Mucosa of descending colon (tissue), 3 donors: ENCODE data around the gene NPAS3. TPM values are rescaled to one million over a fixed set of nuclear protein-coding genes. Genes with fewer than 3 reads are reported as not detected.

ENCODE experiments used
- ATAC-seq: fragments of 200-7000 bp; cut with Tn5 transposase; one replicate; pipeline ENCODE4 v1.9.1; 2020; ENCODE audit warnings: mild to moderate bottlenecking, moderate library complexity
- DNase-seq, 3 donors: peaks; one replicate each; pipeline ENCODE4 v3.0.0-alpha.2; 2020
- H3K36me3 ChIP-seq: fragments of 200-600 bp; one replicate; pipeline ENCODE4 v1.8.0; 2021; ENCODE audit warnings: low read depth, mild to moderate bottlenecking
- H3K4me1 ChIP-seq: fragments of 200-600 bp; one replicate; pipeline ENCODE4 v1.8.0; 2021; ENCODE audit warnings: low read depth, mild to moderate bottlenecking
- H3K4me3 ChIP-seq: fragments of 200-600 bp; one replicate; pipeline ENCODE4 v1.8.0; 2021; ENCODE audit warnings: mild to moderate bottlenecking
- H3K9me3 ChIP-seq: fragments of 200-600 bp; one replicate; pipeline ENCODE4 v1.8.0; 2021; ENCODE audit warnings: mild to moderate bottlenecking
- CTCF ChIP-seq: fragments of 200-600 bp; IDR thresholded peaks from one replicate; pipeline ENCODE4 v1.8.0; 2022; ENCODE audit warnings: antibody characterized with exemption, mild to moderate bottlenecking
- intact Hi-C, 2 donors: fragments of 100-400 bp; cut with DNase I in 1 of 2; cut with micrococcal nuclease in 1 of 2; formaldehyde crosslinking; loops; one replicate each; pipeline versions ENCODE4 v1.11.0 to v1.11.1; 2022; cut with DNase I, micrococcal nuclease
- total RNA-seq, 3 donors: library from RNA; stranded (reverse); fragmentation: NEBNext Ultra II Directional in 2 of 3; extraction: Animal tissue kit (Norgen Biotek cat#: 25700) in 2 of 3; gene quantifications; one replicate each; pipeline versions ENCODE4 v1.2.1 to v1.2.4, GENCODE V29; 2021 to 2023
- donor health status: DM: no; HTN: no; CAD: no; lungs with moderate emphysema.
- donor health status: DM: no; HTN: no; CAD: no.
- donor health status: DM: no; HTN: yes; CAD: no.

Gene NPAS3
- total RNA-seq, 3 donors from 2014 or later, result 0.65 to 9.7 (median 2.0) TPM

- intact Hi-C loops, result no loop called here
- H3K4me1 ChIP-seq, result peaks cover 15% of the 10 kb centered on the region
- no peak overlapping the region for H3K4me3 ChIP-seq
Observed at GRCh38 chr14:33452995-33453394, 514.3 kb downstream of the NPAS3 start.

GRCh38 chr14:33454022-33454595 is 515.4 kb downstream of the NPAS3 start:
- no peaks in the 10 kb centered on the region for H3K36me3 ChIP-seq
- no peak for TF ChIP-seq CTCF
- no peak overlapping the region for H3K4me3 ChIP-seq
- peaks cover 15% of the 10 kb centered on the region for H3K4me1 ChIP-seq
- H3K9me3 ChIP-seq, result no peaks in the 10 kb centered on the region
- intact Hi-C loops, result no loop called here
- ATAC-seq, result peak; percentile 95
- DNase-seq, result peak in 1 of 3 donors; percentile 65

More at GRCh38 chr14:33452995-33453394, 514.3 kb downstream of the NPAS3 start:
- Histone ChIP-seq H3K9me3 (no peaks in the 10 kb centered on the region), H3K36me3 (no peaks in the 10 kb centered on the region)
- DNase-seq (no peak), ATAC-seq (no peak)
- TF ChIP-seq CTCF, result no peak

GRCh38 chr14:33454707-33455106 is 516.0 kb downstream of the NPAS3 start:
- intact Hi-C loops, result no loop called here

GRCh38 chr14:33455654-33456345 is 517.1 kb downstream of the NPAS3 start:
- H3K4me1 ChIP-seq, result peaks cover 15% of the 10 kb centered on the region
- H3K9me3 ChIP-seq, result no peaks in the 10 kb centered on the region
- H3K36me3 ChIP-seq, result no peaks in the 10 kb centered on the region
- DNase-seq (no peak), ATAC-seq (no peak)
- intact Hi-C loops, result no loop called here
- no peak overlapping the region for H3K4me3 ChIP-seq
- TF ChIP-seq CTCF, result no peak

More at GRCh38 chr14:33454707-33455106, 516.0 kb downstream of the NPAS3 start:
- H3K36me3 ChIP-seq, result no peaks in the 10 kb centered on the region
- ATAC-seq (no peak), DNase-seq (peak in 1 of 3 donors; percentile 41)
- TF ChIP-seq CTCF, result no peak
- peaks cover 15% of the 10 kb centered on the region for H3K4me1 ChIP-seq
- no peaks in the 10 kb centered on the region for H3K9me3 ChIP-seq
- H3K4me3 ChIP-seq, result no peak overlapping the region

- intact Hi-C loops, result no loop called here
- peaks cover 15% of the 10 kb centered on the region for H3K4me1 ChIP-seq
- no peak for TF ChIP-seq CTCF
- no peaks in the 10 kb centered on the region for H3K9me3 ChIP-seq
- DNase-seq, result no peak
- no peak overlapping the region for H3K4me3 ChIP-seq
- H3K36me3 ChIP-seq, result no peaks in the 10 kb centered on the region
- ATAC-seq, result peak; percentile 18
Observed at GRCh38 chr14:33457021-33457420, 518.3 kb downstream of the NPAS3 start.
